Lower lobe of right lung (tissue), 2 donors: ENCODE data around the gene SERPINB13. TPM values are rescaled to one million over a fixed set of nuclear protein-coding genes. Genes with fewer than 3 reads are reported as not detected.

Source experiments
- ATAC-seq, 2 donors: fragments of 200-7000 bp; cut with Tn5 transposase; one replicate each; pipeline ENCODE4 v1.9.1; 2020 to 2022; ENCODE audit warnings: mild to moderate bottlenecking in 2 of 2, moderate library complexity in 2 of 2
- DNase-seq: peaks from one replicate; pipeline ENCODE4 v3.0.0-alpha.2; 2020
- H3K27ac ChIP-seq: fragments of 200-600 bp; one replicate; pipeline ENCODE4 v1.8.0; 2022
- H3K27me3 ChIP-seq: fragments of 200-600 bp; one replicate; pipeline ENCODE4 v1.8.0; 2022; ENCODE audit warnings: low read depth
- H3K36me3 ChIP-seq: fragments of 200-600 bp; one replicate; pipeline ENCODE4 v1.8.0; 2022; ENCODE audit warnings: mild to moderate bottlenecking
- H3K4me1 ChIP-seq: fragments of 200-600 bp; one replicate; pipeline ENCODE4 v1.8.0; 2022
- H3K4me3 ChIP-seq: fragments of 200-600 bp; one replicate; pipeline ENCODE4 v1.8.0; 2022; ENCODE audit warnings: mild to moderate bottlenecking
- H3K9me3 ChIP-seq: fragments of 200-600 bp; one replicate; pipeline ENCODE4 v1.8.0; 2022
- CTCF ChIP-seq: fragments of 200-600 bp; IDR thresholded peaks from one replicate; pipeline ENCODE4 v1.8.0; 2022; ENCODE audit warnings: antibody characterized with exemption, mild to moderate bottlenecking
- intact Hi-C: fragments of 100-400 bp; cut with DNase I; formaldehyde crosslinking; loops from one replicate; pipeline ENCODE4 v1.11.0; 2022
- total RNA-seq: library from RNA; stranded (reverse); fragmentation: NEBNext Ultra II Directional; extraction: Animal tissue kit (Norgen Biotek cat#: 25700); gene quantifications from one replicate; pipeline ENCODE4 v1.2.1, GENCODE V29; 2021
- donor health status: DM: no; HTN: yes; CAD: no; lungs with severe emphysema.

SERPINB13 gene
- total RNA-seq, 1 donor from 2014 or later = not detected

- Histone ChIP-seq H3K27ac (no peak overlapping the region), H3K27me3 (no peaks in the 10 kb centered on the region), H3K4me3 (no peak overlapping the region), H3K4me1 (no peaks in the 10 kb centered on the region), H3K36me3 (no peaks in the 10 kb centered on the region), H3K9me3 (no peaks in the 10 kb centered on the region)
- no peak for DNase-seq
- ATAC-seq = no peak
- intact Hi-C loops = no loop called here
- TF ChIP-seq CTCF = no peak
Observed at GRCh38 chr18:63646936-63647335, 59.8 kb downstream of the SERPINB13 start.

- Histone ChIP-seq H3K9me3 (no peaks in the 10 kb centered on the region), H3K27me3 (no peaks in the 10 kb centered on the region), H3K4me1 (no peaks in the 10 kb centered on the region), H3K4me3 (no peak overlapping the region), H3K27ac (no peak overlapping the region), H3K36me3 (no peaks in the 10 kb centered on the region)
- intact Hi-C loops = no loop called here
- DNase-seq = no peak
- no peak for TF ChIP-seq CTCF
- ATAC-seq = no peak
Observed at GRCh38 chr18:63648241-63648640, 61.1 kb downstream of the SERPINB13 start.

Other genes starting within 250 kb of the SERPINB13 start
- gene KDSR, start 220.1 kb upstream of the SERPINB13 start, total RNA-seq = 68.5 TPM
- 63.6 TPM for gene VPS4B, start 164.9 kb upstream of the SERPINB13 start, total RNA-seq
- gene SERPINB5, start 110.4 kb upstream of the SERPINB13 start, total RNA-seq = not detected
- gene SERPINB12, start 45.0 kb upstream of the SERPINB13 start, total RNA-seq = not detected
- not detected for gene SERPINB4, start 56.9 kb downstream of the SERPINB13 start, total RNA-seq
- gene SERPINB3, start 74.5 kb downstream of the SERPINB13 start, total RNA-seq = not detected
- 0.77 TPM for gene SERPINB11, start 115.6 kb downstream of the SERPINB13 start, total RNA-seq
- not detected for gene SERPINB7, start 188.1 kb downstream of the SERPINB13 start, total RNA-seq